ENCODE measurements around the gene MRRF. TPM values are rescaled to one million over a fixed set of nuclear protein-coding genes. Genes with fewer than 3 reads are reported as not detected.

The MRRF gene
- total RNA-seq, 4 donors from 2014 or later: 23.5 to 44.7 (median 38.9) TPM

GRCh38 chr9:122248448-122248865, 16.2 kb upstream of the MRRF start:
- no peak for TF ChIP-seq CTCF (IDR thresholded peaks at IDR 0.05)
- TF ChIP-seq POLR2A (IDR thresholded peaks at IDR 0.05): no peak
- no peaks in the 10 kb centered on the region for H3K4me1 ChIP-seq
- intact Hi-C loops (cut with DNase I; ENCODE audit: low total_unique reads): no loop called here
- H3K27ac ChIP-seq: no peak overlapping the region
- H3K27me3 ChIP-seq: no peaks in the 10 kb centered on the region
- no peaks in the 10 kb centered on the region for H3K9me3 ChIP-seq
- no peak overlapping the region for H3K4me3 ChIP-seq
- DNase-seq: peak in 1 of 2 donors; percentile 31
- no peaks in the 10 kb centered on the region for H3K36me3 ChIP-seq

- no peak for TF ChIP-seq CTCF (IDR thresholded peaks at IDR 0.05)
- no peak for TF ChIP-seq POLR2A (IDR thresholded peaks at IDR 0.05)
- no peak for DNase-seq
- no peaks in the 10 kb centered on the region for H3K4me1 ChIP-seq
- no peaks in the 10 kb centered on the region for H3K27me3 ChIP-seq
- no peaks in the 10 kb centered on the region for H3K9me3 ChIP-seq
- H3K36me3 ChIP-seq: no peaks in the 10 kb centered on the region
- intact Hi-C loops (cut with DNase I; ENCODE audit: low total_unique reads): no loop called here
- H3K27ac ChIP-seq: no peak overlapping the region
- H3K4me3 ChIP-seq: no peak overlapping the region
Measured at GRCh38 chr9:122251351-122251750, 13.3 kb upstream of the MRRF start.

GRCh38 chr9:122252796-122253195, 11.9 kb upstream of the MRRF start:
- Histone ChIP-seq H3K27me3 (no peaks in the 10 kb centered on the region), H3K9me3 (no peaks in the 10 kb centered on the region), H3K4me1 (no peaks in the 10 kb centered on the region), H3K27ac (peak overlapping the region in 1 of 2 donors; percentile 2), H3K4me3 (no peak overlapping the region), H3K36me3 (no peaks in the 10 kb centered on the region)
- no peak for TF ChIP-seq CTCF (IDR thresholded peaks at IDR 0.05)
- no peak for TF ChIP-seq POLR2A (IDR thresholded peaks at IDR 0.05)
- intact Hi-C loops (cut with DNase I; ENCODE audit: low total_unique reads): no loop called here
- no peak for DNase-seq

GRCh38 chr9:122254761-122255160, 9.9 kb upstream of the MRRF start:
- no peaks in the 10 kb centered on the region for H3K36me3 ChIP-seq
- intact Hi-C loops (cut with DNase I; ENCODE audit: low total_unique reads): no loop called here
- no peaks in the 10 kb centered on the region for H3K27me3 ChIP-seq
- no peak overlapping the region for H3K27ac ChIP-seq
- H3K9me3 ChIP-seq: no peaks in the 10 kb centered on the region
- no peak for DNase-seq
- TF ChIP-seq POLR2A (IDR thresholded peaks at IDR 0.05) (no peak), CTCF (IDR thresholded peaks at IDR 0.05) (no peak)
- H3K4me3 ChIP-seq: no peak overlapping the region
- H3K4me1 ChIP-seq: no peaks in the 10 kb centered on the region

- DNase-seq: no peak
- Histone ChIP-seq H3K27me3 (no peaks in the 10 kb centered on the region), H3K36me3 (no peaks in the 10 kb centered on the region), H3K4me1 (no peaks in the 10 kb centered on the region), H3K4me3 (no peak overlapping the region), H3K27ac (no peak overlapping the region), H3K9me3 (no peaks in the 10 kb centered on the region)
- intact Hi-C loops (cut with DNase I; ENCODE audit: low total_unique reads): no loop called here
- TF ChIP-seq POLR2A (IDR thresholded peaks at IDR 0.05) (no peak), CTCF (IDR thresholded peaks at IDR 0.05) (no peak)
Measured at GRCh38 chr9:122256206-122256605, 8.5 kb upstream of the MRRF start.

Measured in uterus (tissue), 4 donors.